ENCODE data around the gene PMPCA.
"Not testable (repeated sequence)": the region's sequence is repeated elsewhere in the genome, so short reads cannot be mapped to it uniquely, and the experiment has no call there.

The PMPCA gene

GRCh38 chr9:136395345-136396218 lies 14.9 kb upstream of the PMPCA start:
- no peak for FAIRE-seq

GRCh38 chr9:136396219-136396515 lies 14.3 kb upstream of the PMPCA start:
- FAIRE-seq = no peak

GRCh38 chr9:136397643-136398042 lies 12.8 kb upstream of the PMPCA start:
- FAIRE-seq = no peak

- no peak for FAIRE-seq
These were observed 12.2 kb upstream of the PMPCA start for GRCh38 chr9:136398286-136398685.

GRCh38 chr9:136399176-136400037 lies 11.1 kb upstream of the PMPCA start:
- FAIRE-seq = no peak

- FAIRE-seq = no peak
These were observed 10.2 kb upstream of the PMPCA start, which contains the start of gene SNAPC4 for GRCh38 chr9:136400038-136400834. TSS of gene SNAPC4 (minus strand) at chr9:136400170. CDS start at chr9:136398428, 1,742 bp downstream.

- FAIRE-seq = no peak
These were observed 9.1 kb upstream of the PMPCA start for GRCh38 chr9:136401173-136401922.

- no peak for FAIRE-seq
These were observed 8.4 kb upstream of the PMPCA start for GRCh38 chr9:136402067-136402466.

- FAIRE-seq = no peak
These were observed 6.9 kb upstream of the PMPCA start for GRCh38 chr9:136403538-136403914.

- no peak for FAIRE-seq
These were observed 6.3 kb upstream of the PMPCA start for GRCh38 chr9:136403915-136404800.

- FAIRE-seq = no peak
These were observed 5.7 kb upstream of the PMPCA start for GRCh38 chr9:136404801-136405136.

GRCh38 chr9:136405481-136405880 lies 5.0 kb upstream of the PMPCA start:
- no peak for FAIRE-seq

- not testable (repeated sequence) for FAIRE-seq
These were observed 4.6 kb upstream of the PMPCA start for GRCh38 chr9:136405904-136406303.

- FAIRE-seq = not testable (repeated sequence)
These were observed 3.4 kb upstream of the PMPCA start for GRCh38 chr9:136407061-136407460.

GRCh38 chr9:136407911-136408310 lies 2.5 kb upstream of the PMPCA start:
- no peak for FAIRE-seq

GRCh38 chr9:136409557-136410455 lies 652 bp upstream of the PMPCA start:
- no peak for FAIRE-seq

GRCh38 chr9:136411378-136411777 lies 920 bp downstream of the PMPCA start:
- no peak for FAIRE-seq

GRCh38 chr9:136412962-136413361 lies 2.5 kb downstream of the PMPCA start:
- FAIRE-seq = no peak

- no peak for FAIRE-seq
These were observed 6.0 kb downstream of the PMPCA start for GRCh38 chr9:136416427-136416826.

- FAIRE-seq = no peak
These were observed 6.5 kb downstream of the PMPCA start for GRCh38 chr9:136416914-136417313.
